ENCODE measurements around the gene DNAJB1.

- no peak for TF ChIP-seq CTCF (IDR thresholded peaks at IDR 0.05)
- TF ChIP-seq POLR2A (IDR thresholded peaks at IDR 0.05), result no peak
Observed at GRCh38 chr19:14494411-14494810, 23.8 kb downstream of the DNAJB1 start.

All from testis (tissue), 2 donors.